GM19239 (cell line): Measurements from ENCODE around the gene TMLHE.
"Not testable (repeated sequence)": the region's sequence is repeated elsewhere in the genome, so short reads cannot be mapped to it uniquely, and the experiment has no call there.

Experiments used
- DNase-seq: peaks from one replicate; pipeline ENCODE4 v3.0.0; 2011; ENCODE audit warnings: low spot score; ENCODE audit not compliant: insufficient read length
- FAIRE-seq: peaks from 2 replicates; lab custom pipeline; 2011; peaks lifted over from hg19 to GRCh38; lab: Jason Lieb, UNC

TMLHE gene

GRCh38 chrX:155612312-155613224 lies at the start of gene TMLHE, which contains the start of gene SPRY3:
Gene TMLHE (minus strand): TSS chrX:155612952. CDS start chrX:155545276, 67,676 bp downstream.
Gene SPRY3 (plus strand): TSS chrX:155612586.
- DNase-seq (peak; percentile 21), FAIRE-seq (peak; percentile 4)

DNA sequence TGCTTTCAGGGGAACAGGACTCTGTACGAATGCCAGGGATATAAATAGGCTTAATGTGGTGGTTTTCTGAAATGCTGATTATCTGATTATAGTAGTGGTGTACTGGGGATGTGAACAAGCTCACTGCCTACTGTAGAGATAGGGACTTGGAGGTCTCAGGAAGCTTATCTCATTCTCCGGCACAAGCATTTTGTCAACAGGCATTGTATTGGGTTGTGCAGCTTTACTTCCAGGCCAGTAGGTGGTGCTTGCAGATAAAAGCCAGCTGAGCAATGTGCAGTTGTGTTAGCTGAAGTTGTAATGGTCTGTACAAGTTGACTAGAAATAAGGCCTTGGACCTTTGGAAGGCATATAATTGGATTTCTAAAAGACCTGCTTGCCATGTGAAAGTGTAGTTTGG lies 49.5 kb upstream of the TMLHE start:
- no peak for FAIRE-seq
- no peak for DNase-seq

GRCh38 chrX:155645180-155645579 lies 32.4 kb upstream of the TMLHE start:
- DNase-seq = no peak
- FAIRE-seq = no peak

- FAIRE-seq = no peak
- no peak for DNase-seq
Measured at GRCh38 chrX:155643240-155643639, 30.5 kb upstream of the TMLHE start.

- DNase-seq = not testable (repeated sequence)
- FAIRE-seq = peak; percentile 54
Measured at GRCh38 chrX:155641371-155641770, 28.6 kb upstream of the TMLHE start.

DNA sequence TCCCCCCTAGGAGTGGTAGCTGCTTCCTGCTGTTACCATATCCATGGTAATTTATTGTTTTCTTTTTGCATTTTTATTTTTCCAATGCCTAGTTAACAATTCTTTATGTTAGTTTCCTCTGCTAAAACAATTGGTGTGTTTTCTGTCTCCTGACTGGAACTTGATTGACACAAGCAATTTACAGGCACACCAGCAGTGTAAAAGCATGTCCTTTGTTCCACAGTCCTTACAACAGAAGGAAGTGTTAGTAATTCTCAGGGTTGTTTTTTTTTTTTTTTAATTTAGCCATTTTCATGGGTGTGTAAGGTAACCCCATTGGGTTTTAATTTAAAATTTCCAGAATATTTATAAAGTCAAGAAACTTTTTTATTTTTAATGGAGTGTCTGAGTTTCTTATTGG lies 25.0 kb upstream of the TMLHE start:
- FAIRE-seq = no peak
- no peak for DNase-seq

DNA sequence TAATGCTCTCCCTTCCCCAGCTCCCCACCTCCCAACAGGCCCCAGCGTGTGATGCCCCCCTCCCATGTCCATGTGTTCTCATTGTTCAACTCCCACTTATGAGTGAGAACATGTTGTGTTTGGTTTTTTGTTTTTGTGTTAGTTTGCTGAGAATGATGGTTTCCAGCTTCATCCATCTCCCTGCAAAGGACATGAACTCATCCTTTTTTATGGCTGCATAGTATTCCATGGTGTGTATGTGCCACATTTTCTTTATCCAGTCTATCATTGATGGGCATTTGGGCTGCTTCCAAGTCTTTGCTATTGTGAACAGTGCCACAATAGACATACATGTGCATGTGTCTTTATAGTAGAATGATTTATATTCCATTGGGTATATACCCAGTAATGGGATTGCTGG lies 22.3 kb upstream of the TMLHE start:
- DNase-seq, FAIRE-seq: not testable (repeated sequence)

GRCh38 chrX:155632431-155633100 lies 19.8 kb upstream of the TMLHE start:
- FAIRE-seq (no peak), DNase-seq (no peak)

DNA sequence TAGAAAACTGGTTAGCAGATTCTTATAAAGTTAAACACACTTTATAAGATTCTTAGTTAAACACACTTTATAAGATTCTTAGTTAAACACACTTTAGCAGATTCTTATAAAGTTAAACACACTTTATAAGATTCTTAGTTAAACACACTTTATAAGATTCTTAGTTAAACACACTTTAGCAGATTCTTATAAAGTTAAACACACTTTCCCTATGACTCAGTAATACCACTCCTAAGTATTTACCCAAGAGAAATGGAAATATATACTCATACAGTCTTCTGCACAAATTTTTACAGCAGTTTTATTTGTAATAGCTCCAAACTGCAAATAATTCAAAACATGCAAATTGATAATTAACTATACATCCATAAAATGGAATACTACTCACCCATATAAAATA lies 7.4 kb upstream of the TMLHE start:
- DNase-seq, FAIRE-seq: not testable (repeated sequence)

DNA sequence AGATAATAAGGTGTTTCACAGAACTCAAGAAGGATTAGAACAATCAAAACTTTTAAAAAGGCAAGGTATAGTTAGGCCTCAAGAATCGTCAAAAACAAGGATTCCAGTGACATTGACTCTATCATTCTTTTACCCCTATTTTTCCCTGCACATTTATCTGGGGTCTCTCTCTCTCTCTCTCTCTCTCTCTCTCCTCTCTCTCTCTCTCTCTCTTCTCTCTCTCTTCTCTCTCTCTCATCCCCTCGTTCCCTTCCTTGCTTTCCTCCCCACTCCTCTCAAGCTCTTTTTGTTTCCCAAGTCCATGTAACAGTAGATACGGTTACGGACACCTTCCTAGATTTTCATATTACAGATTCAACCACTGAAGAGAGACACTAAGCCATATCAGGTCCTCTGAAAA lies 3.2 kb upstream of the TMLHE start:
- FAIRE-seq = no peak
- no peak for DNase-seq

DNA sequence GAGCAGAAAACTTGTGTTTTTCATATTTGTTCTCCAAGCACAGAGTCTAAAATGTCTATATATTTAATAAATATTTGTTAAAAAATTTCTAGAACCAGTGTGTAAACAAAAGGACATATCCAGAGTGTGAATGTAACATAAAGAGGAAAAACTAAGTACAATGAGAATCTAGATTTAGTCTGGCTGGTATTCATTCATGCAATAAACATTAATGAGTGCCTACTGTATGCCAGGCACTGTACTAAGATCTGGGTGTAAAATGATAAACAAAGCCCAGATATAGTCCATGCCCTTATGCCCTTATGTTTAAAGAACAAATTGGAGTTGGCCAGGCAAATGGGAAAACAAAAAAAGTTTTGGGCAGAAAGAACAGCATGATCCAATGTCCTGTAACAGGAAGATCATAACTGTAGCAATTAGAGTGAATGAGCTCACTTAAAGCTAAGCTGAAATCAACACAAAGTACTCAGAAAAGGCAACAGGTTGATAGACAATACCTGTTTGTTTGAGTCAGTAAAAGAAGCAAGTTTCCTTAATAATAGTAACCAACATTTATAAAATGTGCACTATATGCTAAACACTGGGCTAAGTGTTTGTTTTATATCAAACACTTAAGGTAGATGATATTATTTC lies 1.3 kb upstream of the TMLHE start:
- FAIRE-seq = no peak
- DNase-seq = no peak

DNA sequence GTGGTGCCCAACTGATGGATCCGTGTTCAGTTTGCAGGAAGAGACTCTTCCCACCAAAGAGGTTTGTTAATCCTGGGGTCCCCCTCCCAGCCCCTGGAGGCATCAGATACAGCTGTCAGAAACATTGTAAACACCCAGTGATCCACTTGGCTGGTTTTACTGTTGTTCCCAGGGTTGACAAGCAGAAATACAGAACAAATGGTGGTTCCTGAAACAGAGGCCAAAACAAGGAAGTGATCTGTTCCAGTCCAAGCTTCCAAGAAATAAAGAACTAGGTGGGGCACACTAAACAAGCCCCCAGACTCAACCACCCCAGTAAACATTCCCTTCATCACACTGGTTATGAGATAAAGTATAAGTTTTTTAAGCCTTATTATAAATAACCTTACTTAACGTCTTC lies 1.4 kb downstream of the TMLHE start:
- FAIRE-seq (no peak), DNase-seq (no peak)

- no peak for FAIRE-seq
- DNase-seq = no peak
Measured at GRCh38 chrX:155592981-155593380, 19.8 kb downstream of the TMLHE start.

GRCh38 chrX:155592331-155592730 lies 20.4 kb downstream of the TMLHE start:
- DNase-seq (no peak), FAIRE-seq (no peak)

GRCh38 chrX:155577682-155578081 lies 35.1 kb downstream of the TMLHE start:
- no peak for FAIRE-seq
- DNase-seq = no peak

- FAIRE-seq = no peak
Measured at GRCh38 chrX:155563099-155563498, 49.7 kb downstream of the TMLHE start.

DNA sequence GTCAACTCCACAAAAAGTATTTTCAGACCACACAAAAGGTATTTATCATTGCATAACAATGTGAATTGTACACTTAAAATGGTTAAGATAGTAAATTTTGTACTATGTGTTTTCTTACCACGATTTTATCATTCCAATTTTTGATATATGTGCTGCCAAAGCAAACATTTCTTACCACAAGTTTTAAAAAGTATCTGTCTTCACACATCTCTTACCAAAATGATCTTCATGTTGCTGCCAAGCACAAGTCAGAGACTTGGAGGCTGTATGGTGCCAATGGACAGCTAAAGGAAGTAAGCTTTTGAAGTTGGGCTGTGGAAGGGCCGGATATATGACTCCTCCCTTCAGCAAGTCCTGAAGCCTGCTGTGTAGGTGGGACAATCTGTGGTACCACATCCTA lies 67.9 kb downstream of the TMLHE start:
- DNase-seq (no peak), FAIRE-seq (no peak)

More at GRCh38 chrX:155563099-155563498, 49.7 kb downstream of the TMLHE start:
- DNase-seq = no peak

DNA sequence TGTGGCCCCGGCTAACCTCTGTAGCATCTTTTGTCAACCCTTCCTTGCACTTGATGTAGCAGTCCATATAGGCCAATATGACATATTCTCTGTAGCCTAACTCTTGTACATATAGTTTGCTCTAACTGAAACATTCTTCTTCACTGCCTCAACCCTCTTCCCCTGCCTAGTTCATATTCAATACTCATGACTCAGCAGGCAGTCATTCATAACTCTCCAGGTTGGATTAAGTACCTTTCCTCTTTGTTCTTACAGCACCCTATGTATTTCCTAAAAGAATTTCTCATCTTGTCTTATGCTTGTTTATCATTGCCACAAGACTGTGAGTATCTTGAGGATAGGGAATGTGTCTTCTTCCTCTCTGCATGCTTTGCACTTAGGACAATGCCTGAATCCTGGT lies 76.9 kb downstream of the TMLHE start:
- FAIRE-seq (no peak), DNase-seq (no peak)

DNA sequence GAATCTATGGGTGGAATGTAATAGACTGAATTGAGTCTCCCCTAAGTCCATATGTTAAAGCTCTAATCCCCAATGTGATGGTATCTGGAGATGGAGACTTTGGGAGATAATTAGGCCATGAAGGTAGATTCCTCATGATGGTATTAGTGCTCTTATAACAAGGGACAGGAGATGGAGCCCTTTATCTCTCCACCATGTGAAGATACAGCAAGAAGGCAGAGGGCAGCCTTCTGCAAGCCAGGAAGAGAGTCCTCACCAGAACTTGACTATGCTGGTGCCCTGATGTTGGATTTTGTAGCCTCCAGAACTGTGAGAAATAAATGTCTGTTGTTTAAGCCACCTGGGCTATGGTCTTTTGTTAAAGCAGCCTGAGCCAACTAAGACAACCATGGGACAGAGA lies 78.0 kb downstream of the TMLHE start:
- FAIRE-seq (no peak), DNase-seq (no peak)

DNA sequence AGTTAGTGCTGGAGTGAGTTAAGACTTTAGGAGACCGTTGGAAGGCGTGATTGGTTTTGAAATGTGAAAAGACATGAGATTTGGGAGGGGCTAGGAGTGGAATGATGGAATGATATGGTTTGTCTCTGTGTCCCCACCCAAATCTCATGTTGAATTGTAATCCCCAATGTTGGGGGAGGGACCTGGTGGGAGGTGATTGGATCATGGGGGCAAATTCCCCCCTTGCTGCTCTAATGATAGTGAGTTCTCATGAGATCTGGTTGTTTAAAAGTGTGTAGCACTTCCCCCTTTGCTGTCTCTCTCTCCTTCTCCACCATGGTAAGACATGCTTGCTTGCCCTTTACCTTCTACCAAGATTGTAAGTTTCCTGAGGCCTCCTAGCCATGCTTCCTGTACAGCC lies 85.7 kb downstream of the TMLHE start:
- FAIRE-seq = not testable (repeated sequence)

GRCh38 chrX:155514225-155514624 lies 98.5 kb downstream of the TMLHE start:
- DNase-seq (no peak), FAIRE-seq (no peak)

More for the DNA sequence above, 85.7 kb downstream of the TMLHE start:
- not testable (repeated sequence) for DNase-seq
